GM13977 (cell line): ENCODE results near the gene FAM184B.

ENCODE experiments used
- DNase-seq: peaks from one replicate; pipeline ENCODE4 v3.0.0; 2012; ENCODE audit warnings: low spot score
- CTCF ChIP-seq: IDR thresholded peaks from 2 replicates; pipeline ENCODE4 v1.5.1; 2012; ENCODE audit warnings: mild to moderate bottlenecking, control low read depth; ENCODE audit not compliant: insufficient read depth; ENCODE audit errors: extremely low read depth, missing control alignments
- in situ Hi-C: fragments of 300-500 bp; cut with MboI; formaldehyde crosslinking; loops from one replicate; pipeline ENCODE4 v1.12.0; 2022; ENCODE audit warnings: low sequenced_read_pairs, low pct_unique_long_range_greater_than_20kb, mixed read lengths, inconsistent platforms; ENCODE audit not compliant: unreplicated experiment

The FAM184B gene

GRCh38 chr4:17781300-17782287 is at the start of gene FAM184B:
TSS of gene FAM184B (minus strand) at chr4:17781621. CDS start at chr4:17781299, 322 bp downstream.
- TF ChIP-seq CTCF: no peak
- no peak for DNase-seq
- in situ Hi-C loops: no loop called here

- no peak for TF ChIP-seq CTCF
- DNase-seq: no peak
- in situ Hi-C loops: loop anchor here (25.0 kb wide), 1 partner anchor 763 kb away; no protein-coding TSS in a partner anchor
Measured at GRCh38 chr4:17823871-17824669, 42.6 kb upstream of the FAM184B start.

GRCh38 chr4:17817027-17817426 is 35.6 kb upstream of the FAM184B start:
- peak; percentile 56 for TF ChIP-seq CTCF
- peak; percentile 31 for DNase-seq
- in situ Hi-C loops: loop anchor here (25.0 kb wide), 1 partner anchor 770 kb away; no protein-coding TSS in a partner anchor

- DNase-seq: no peak
- no peak for TF ChIP-seq CTCF
- in situ Hi-C loops: loop anchor here (25.0 kb wide), 1 partner anchor 771 kb away; no protein-coding TSS in a partner anchor
Measured at GRCh38 chr4:17816142-17816541, 34.7 kb upstream of the FAM184B start.

- in situ Hi-C loops: loop anchor here (25.0 kb wide), 1 partner anchor 773 kb away; no protein-coding TSS in a partner anchor
- DNase-seq: no peak
- TF ChIP-seq CTCF: no peak
Measured at GRCh38 chr4:17814140-17814539, 32.7 kb upstream of the FAM184B start.

GRCh38 chr4:17812801-17813200 is 31.4 kb upstream of the FAM184B start:
- no peak for TF ChIP-seq CTCF
- DNase-seq: no peak
- in situ Hi-C loops: loop anchor here (25.0 kb wide), 1 partner anchor 774 kb away; no protein-coding TSS in a partner anchor
